OCI-LY1 (cell line): ENCODE measurements around the gene ANXA6.

Source experiments
- H2AFZ ChIP-seq: fragments of 200-600 bp; sonication (generic), shearing (Covaris generic); 2 replicates; pipeline ENCODE4 v1.6.0; 2014; ENCODE audit warnings: antibody characterized with exemption, mild to moderate bottlenecking, low read length
- H3F3A ChIP-seq: fragments of 200-600 bp; sonication (generic), shearing (Covaris generic); 2 replicates; pipeline ENCODE4 v1.6.0; 2014; ENCODE audit warnings: mild to moderate bottlenecking, antibody characterized with exemption, low read length, moderate library complexity; ENCODE audit not compliant: insufficient read depth
- H3K27ac ChIP-seq: fragments of 200-600 bp; sonication (generic); 2 replicates; pipeline ENCODE4 v1.5.1; 2014; ENCODE audit warnings: low read length, mixed run types, mild to moderate bottlenecking, low read depth; ENCODE audit not compliant: poor library complexity, severe bottlenecking
- H3K27me3 ChIP-seq: fragments of 200-600 bp; sonication (generic); 2 replicates; pipeline ENCODE4 v1.6.0; 2014; ENCODE audit warnings: antibody characterized with exemption, mild to moderate bottlenecking, low read length, moderate library complexity; ENCODE audit not compliant: insufficient read depth
- H3K36me3 ChIP-seq: fragments of 200-600 bp; sonication (generic); 2 replicates; pipeline ENCODE4 v1.6.1; 2014; ENCODE audit warnings: mild to moderate bottlenecking, antibody characterized with exemption, low read length, moderate library complexity, mixed read lengths; ENCODE audit not compliant: insufficient read depth
- H3K4me1 ChIP-seq: fragments of 200-600 bp; sonication (generic); 2 replicates; pipeline ENCODE4 v1.5.1; 2014; ENCODE audit warnings: mild to moderate bottlenecking, low read length, moderate library complexity; ENCODE audit not compliant: insufficient read depth, severe bottlenecking
- H3K4me2 ChIP-seq: fragments of 200-600 bp; sonication (generic), shearing (Covaris generic); 2 replicates; pipeline ENCODE4 v1.6.1; 2014; ENCODE audit warnings: low read length
- H3K4me3 ChIP-seq: fragments of 200-600 bp; sonication (generic); 2 replicates; pipeline ENCODE4 v1.5.1; 2014; ENCODE audit warnings: low read length, low read depth, mild to moderate bottlenecking, mixed read lengths; ENCODE audit not compliant: poor library complexity, severe bottlenecking
- H3K79me2 ChIP-seq: fragments of 200-600 bp; shearing (Covaris generic); 2 replicates; pipeline ENCODE4 v1.6.1; 2016; ENCODE audit warnings: mixed run types, low read length, mixed read lengths; ENCODE audit not compliant: insufficient read depth
- H3K9ac ChIP-seq: fragments of 200-600 bp; sonication (generic), shearing (Covaris generic); 2 replicates; pipeline ENCODE4 v1.6.1; 2014; ENCODE audit warnings: mild to moderate bottlenecking, low read length, mixed read lengths
- H3K9me2 ChIP-seq: fragments of 200-600 bp; sonication (generic), shearing (Covaris generic); 2 replicates; pipeline ENCODE4 v1.6.1; 2014; ENCODE audit warnings: low read depth, mild to moderate bottlenecking, low read length, mixed read lengths
- H3K9me3 ChIP-seq: fragments of 200-600 bp; shearing (Covaris generic); 2 replicates; pipeline ENCODE4 v1.6.1; 2014; ENCODE audit warnings: low read length, mixed read lengths
- H4K20me1 ChIP-seq: fragments of 200-600 bp; sonication (generic), shearing (Covaris generic); 2 replicates; pipeline ENCODE4 v1.6.0; 2016; ENCODE audit warnings: mild to moderate bottlenecking, low read length; ENCODE audit not compliant: insufficient read depth
- CTCF ChIP-seq: fragments of 200-600 bp; sonication (generic), shearing (Covaris generic); IDR thresholded peaks from 2 replicates; pipeline ENCODE4 v1.5.1; 2017; ENCODE audit warnings: mild to moderate bottlenecking, antibody characterized with exemption, low read length, moderate library complexity, mixed read lengths
- EZH2 ChIP-seq: fragments of 200-600 bp; sonication (generic), shearing (Covaris generic); IDR thresholded peaks from 2 replicates; pipeline ENCODE4 v1.8.0; 2017; ENCODE audit warnings: borderline replicate concordance, mixed run types, mild to moderate bottlenecking, antibody characterized with exemption, low read length, moderate library complexity, mixed read lengths

Gene ANXA6

DNA sequence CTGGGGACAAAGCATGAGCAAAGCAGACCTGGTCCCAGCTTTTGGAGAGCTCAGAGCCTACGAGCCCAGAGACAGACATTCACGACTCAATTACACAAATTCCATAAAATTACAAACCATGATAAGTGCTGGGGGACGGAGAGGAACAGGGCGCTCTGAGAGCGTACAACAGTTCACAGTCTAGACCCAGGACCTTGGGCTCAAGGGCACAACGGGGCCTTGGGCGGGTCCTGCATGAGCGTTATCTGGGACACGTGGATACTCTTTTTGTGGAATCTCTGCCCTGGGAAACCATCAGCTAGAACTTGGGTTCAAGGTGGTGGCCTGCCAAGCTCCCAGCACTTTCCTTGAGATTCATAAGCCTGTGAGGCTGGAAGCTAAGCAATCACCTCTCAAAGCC, 9.4 kb upstream of the ANXA6 start:
- H3K36me3 ChIP-seq, result no peaks in the 10 kb centered on the region
- H4K20me1 ChIP-seq, result no peaks in the 10 kb centered on the region
- no peaks in the 10 kb centered on the region for H3K79me2 ChIP-seq
- H3K9me2 ChIP-seq, result no peaks in the 10 kb centered on the region
- H3K27me3 ChIP-seq, result no peaks in the 10 kb centered on the region
- H3K9me3 ChIP-seq, result no peaks in the 10 kb centered on the region
- no peak overlapping the region for H3K4me2 ChIP-seq
- H3K4me3 ChIP-seq, result no peak overlapping the region
- H3K4me1 ChIP-seq, result peaks cover 9% of the 10 kb centered on the region
- no peak overlapping the region for H3K27ac ChIP-seq
- TF ChIP-seq EZH2 (no peak), CTCF (no peak)
- no peak overlapping the region for H3K9ac ChIP-seq
- no peak overlapping the region for H2AFZ ChIP-seq
- H3F3A ChIP-seq, result no peaks in the 10 kb centered on the region

- H3K79me2 ChIP-seq, result no peaks in the 10 kb centered on the region
- no peaks in the 10 kb centered on the region; the same call in 1 of the 2 replicates for H3K27me3 ChIP-seq
- no peaks in the 10 kb centered on the region for H3K9me2 ChIP-seq
- no peak overlapping the region for H3K9ac ChIP-seq
- H3K4me3 ChIP-seq, result no peak overlapping the region
- TF ChIP-seq EZH2 (no peak), CTCF (peak; percentile 98)
- H2AFZ ChIP-seq, result no peak overlapping the region
- peak overlapping the region; percentile 24 for H3K27ac ChIP-seq
- no peaks in the 10 kb centered on the region for H3K36me3 ChIP-seq
- H3K4me1 ChIP-seq, result peaks cover 9% of the 10 kb centered on the region
- H3K9me3 ChIP-seq, result no peaks in the 10 kb centered on the region
- no peaks in the 10 kb centered on the region for H4K20me1 ChIP-seq
- no peaks in the 10 kb centered on the region for H3F3A ChIP-seq
- no peak overlapping the region for H3K4me2 ChIP-seq
Measured at GRCh38 chr5:151164687-151165392, 7.3 kb upstream of the ANXA6 start.

DNA sequence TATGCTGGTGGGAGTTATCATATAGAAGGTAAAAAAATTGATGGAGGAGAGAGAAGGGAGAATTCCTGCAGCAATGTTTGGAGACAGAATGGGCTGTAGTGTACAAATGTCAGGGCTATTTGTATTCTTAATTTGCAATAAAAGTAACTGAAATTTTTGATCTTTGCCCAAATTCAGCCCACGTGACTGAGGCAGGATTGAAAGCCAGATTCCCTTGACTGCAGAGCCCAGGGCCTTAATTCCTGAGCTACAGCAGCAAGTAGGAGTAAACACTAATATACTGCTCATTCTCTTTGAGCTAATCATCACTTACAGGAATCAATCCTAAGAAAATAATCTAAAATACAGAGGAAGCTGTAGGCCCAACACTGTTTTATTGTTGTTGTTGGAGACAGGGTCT, 5.2 kb upstream of the ANXA6 start:
- Histone ChIP-seq H3K79me2 (no peaks in the 10 kb centered on the region), H3K4me1 (peaks cover 14% of the 10 kb centered on the region), H3K4me2 (no peak overlapping the region), H3K36me3 (no peaks in the 10 kb centered on the region), H3K27ac (no peak overlapping the region), H3K9me2 (no peaks in the 10 kb centered on the region), H3K9ac (no peak overlapping the region), H2AFZ (no peak overlapping the region), H4K20me1 (no peaks in the 10 kb centered on the region), H3F3A (no peaks in the 10 kb centered on the region), H3K4me3 (no peak overlapping the region), H3K9me3 (no peaks in the 10 kb centered on the region), H3K27me3 (no peaks in the 10 kb centered on the region; the same call in 1 of the 2 replicates)
- no peak for TF ChIP-seq EZH2
- TF ChIP-seq CTCF, result no peak
